ENCODE data around the gene COL21A1.

DNA sequence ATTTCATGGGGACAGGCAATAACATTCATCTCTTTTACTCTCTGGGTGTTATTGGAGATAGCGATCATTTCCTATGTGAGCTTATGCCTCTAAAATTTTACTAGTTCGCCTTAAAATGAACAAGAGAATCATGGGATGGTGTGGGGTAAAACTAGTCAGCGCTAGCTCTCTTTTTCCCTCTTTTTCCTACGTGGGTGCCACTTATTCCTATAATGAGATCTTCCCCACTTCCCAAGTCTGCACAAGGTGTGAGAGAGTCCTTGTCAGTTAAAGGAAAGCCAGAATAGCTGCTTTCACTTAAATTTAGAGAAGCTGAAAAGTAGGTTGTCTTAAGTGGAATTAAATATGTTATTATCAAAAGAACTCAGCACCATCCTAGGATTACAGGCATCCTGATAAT is 198.8 kb downstream of the COL21A1 start:
- no peak for TF ChIP-seq JUNB (IDR thresholded peaks at IDR 0.05)
- TF ChIP-seq, protein P1, sequence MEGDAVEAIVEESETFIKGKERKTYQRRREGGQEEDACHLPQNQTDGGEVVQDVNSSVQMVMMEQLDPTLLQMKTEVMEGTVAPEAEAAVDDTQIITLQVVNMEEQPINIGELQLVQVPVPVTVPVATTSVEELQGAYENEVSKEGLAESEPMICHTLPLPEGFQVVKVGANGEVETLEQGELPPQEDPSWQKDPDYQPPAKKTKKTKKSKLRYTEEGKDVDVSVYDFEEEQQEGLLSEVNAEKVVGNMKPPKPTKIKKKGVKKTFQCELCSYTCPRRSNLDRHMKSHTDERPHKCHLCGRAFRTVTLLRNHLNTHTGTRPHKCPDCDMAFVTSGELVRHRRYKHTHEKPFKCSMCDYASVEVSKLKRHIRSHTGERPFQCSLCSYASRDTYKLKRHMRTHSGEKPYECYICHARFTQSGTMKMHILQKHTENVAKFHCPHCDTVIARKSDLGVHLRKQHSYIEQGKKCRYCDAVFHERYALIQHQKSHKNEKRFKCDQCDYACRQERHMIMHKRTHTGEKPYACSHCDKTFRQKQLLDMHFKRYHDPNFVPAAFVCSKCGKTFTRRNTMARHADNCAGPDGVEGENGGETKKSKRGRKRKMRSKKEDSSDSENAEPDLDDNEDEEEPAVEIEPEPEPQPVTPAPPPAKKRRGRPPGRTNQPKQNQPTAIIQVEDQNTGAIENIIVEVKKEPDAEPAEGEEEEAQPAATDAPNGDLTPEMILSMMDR (IDR thresholded peaks at IDR 0.05): no peak
- TF ChIP-seq MAX (IDR thresholded peaks at IDR 0.05): no peak
- no peak for TF ChIP-seq POLR2A (IDR thresholded peaks at IDR 0.05; ENCODE audit: low read length)
- no peak for TF ChIP-seq USF2 (IDR thresholded peaks at IDR 0.05)
- TF ChIP-seq, protein P2, sequence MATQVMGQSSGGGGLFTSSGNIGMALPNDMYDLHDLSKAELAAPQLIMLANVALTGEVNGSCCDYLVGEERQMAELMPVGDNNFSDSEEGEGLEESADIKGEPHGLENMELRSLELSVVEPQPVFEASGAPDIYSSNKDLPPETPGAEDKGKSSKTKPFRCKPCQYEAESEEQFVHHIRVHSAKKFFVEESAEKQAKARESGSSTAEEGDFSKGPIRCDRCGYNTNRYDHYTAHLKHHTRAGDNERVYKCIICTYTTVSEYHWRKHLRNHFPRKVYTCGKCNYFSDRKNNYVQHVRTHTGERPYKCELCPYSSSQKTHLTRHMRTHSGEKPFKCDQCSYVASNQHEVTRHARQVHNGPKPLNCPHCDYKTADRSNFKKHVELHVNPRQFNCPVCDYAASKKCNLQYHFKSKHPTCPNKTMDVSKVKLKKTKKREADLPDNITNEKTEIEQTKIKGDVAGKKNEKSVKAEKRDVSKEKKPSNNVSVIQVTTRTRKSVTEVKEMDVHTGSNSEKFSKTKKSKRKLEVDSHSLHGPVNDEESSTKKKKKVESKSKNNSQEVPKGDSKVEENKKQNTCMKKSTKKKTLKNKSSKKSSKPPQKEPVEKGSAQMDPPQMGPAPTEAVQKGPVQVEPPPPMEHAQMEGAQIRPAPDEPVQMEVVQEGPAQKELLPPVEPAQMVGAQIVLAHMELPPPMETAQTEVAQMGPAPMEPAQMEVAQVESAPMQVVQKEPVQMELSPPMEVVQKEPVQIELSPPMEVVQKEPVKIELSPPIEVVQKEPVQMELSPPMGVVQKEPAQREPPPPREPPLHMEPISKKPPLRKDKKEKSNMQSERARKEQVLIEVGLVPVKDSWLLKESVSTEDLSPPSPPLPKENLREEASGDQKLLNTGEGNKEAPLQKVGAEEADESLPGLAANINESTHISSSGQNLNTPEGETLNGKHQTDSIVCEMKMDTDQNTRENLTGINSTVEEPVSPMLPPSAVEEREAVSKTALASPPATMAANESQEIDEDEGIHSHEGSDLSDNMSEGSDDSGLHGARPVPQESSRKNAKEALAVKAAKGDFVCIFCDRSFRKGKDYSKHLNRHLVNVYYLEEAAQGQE (IDR thresholded peaks at IDR 0.05): no peak
- TF ChIP-seq, protein P3, sequence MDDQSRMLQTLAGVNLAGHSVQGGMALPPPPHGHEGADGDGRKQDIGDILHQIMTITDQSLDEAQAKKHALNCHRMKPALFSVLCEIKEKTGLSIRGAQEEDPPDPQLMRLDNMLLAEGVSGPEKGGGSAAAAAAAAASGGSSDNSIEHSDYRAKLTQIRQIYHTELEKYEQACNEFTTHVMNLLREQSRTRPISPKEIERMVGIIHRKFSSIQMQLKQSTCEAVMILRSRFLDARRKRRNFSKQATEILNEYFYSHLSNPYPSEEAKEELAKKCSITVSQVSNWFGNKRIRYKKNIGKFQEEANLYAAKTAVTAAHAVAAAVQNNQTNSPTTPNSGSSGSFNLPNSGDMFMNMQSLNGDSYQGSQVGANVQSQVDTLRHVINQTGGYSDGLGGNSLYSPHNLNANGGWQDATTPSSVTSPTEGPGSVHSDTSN (IDR thresholded peaks at IDR 0.05): no peak
- TF ChIP-seq RAD21 (conservative IDR thresholded peaks at IDR 0.05 in 1 of 2, IDR thresholded peaks at IDR 0.05 in 1 of 2): no peak
- TF ChIP-seq MYC (IDR thresholded peaks at IDR 0.05; ENCODE audit: borderline replicate concordance, low read length): no peak
- TF ChIP-seq JUN (IDR thresholded peaks at IDR 0.05): no peak
- no peak for TF ChIP-seq HDAC2 (IDR thresholded peaks at IDR 0.05)
- no peak for TF ChIP-seq RFX5 (IDR thresholded peaks at IDR 0.05)
- no peak for TF ChIP-seq SMC3 (IDR thresholded peaks at IDR 0.05)
- no peak for TF ChIP-seq ESRRA (IDR thresholded peaks at IDR 0.05; ENCODE audit: borderline replicate concordance, low read length)
